ENCODE data around the gene ANKRD28. TPM values are rescaled to one million over a fixed set of nuclear protein-coding genes. Genes with fewer than 3 reads are reported as not detected.

Gene ANKRD28
- total RNA-seq, 4 donors from 2014 or later: 97.1 to 121 (median 105) TPM

DNA sequence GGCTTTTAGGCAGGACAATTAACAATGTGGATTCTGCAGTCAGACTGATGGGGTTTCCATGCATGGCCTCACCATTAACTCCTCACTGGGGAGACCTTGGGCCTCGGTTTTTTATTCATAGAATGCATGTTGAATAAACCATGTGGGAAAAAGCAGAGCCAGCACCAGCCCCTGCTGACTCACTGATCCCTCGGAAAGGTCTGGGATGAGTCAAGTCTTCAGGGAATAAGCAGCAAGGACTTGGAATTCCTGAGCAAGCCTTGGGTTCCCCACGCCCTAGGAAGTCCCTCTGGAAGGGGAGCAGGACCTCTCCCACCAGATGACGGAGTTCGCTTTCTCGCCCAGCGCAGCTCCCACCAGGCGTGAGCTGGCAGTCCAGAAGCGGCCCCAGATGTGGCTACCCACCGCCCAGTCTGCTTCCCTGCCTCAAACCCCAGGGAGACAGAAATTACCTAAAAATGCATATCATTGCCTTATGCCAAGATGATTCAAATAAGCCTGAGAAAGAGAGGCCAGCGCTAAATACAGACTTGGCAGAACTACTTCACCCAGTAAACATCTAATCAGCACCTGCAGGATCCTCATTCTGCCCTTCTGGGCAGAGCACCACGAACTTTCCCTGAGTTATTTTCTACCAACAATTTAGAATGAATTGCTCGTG lies 150.8 kb downstream of the ANKRD28 start:
- TF ChIP-seq POLR2A (IDR thresholded peaks at IDR 0.05): no peak
- TF ChIP-seq, protein P1, sequence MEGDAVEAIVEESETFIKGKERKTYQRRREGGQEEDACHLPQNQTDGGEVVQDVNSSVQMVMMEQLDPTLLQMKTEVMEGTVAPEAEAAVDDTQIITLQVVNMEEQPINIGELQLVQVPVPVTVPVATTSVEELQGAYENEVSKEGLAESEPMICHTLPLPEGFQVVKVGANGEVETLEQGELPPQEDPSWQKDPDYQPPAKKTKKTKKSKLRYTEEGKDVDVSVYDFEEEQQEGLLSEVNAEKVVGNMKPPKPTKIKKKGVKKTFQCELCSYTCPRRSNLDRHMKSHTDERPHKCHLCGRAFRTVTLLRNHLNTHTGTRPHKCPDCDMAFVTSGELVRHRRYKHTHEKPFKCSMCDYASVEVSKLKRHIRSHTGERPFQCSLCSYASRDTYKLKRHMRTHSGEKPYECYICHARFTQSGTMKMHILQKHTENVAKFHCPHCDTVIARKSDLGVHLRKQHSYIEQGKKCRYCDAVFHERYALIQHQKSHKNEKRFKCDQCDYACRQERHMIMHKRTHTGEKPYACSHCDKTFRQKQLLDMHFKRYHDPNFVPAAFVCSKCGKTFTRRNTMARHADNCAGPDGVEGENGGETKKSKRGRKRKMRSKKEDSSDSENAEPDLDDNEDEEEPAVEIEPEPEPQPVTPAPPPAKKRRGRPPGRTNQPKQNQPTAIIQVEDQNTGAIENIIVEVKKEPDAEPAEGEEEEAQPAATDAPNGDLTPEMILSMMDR (IDR thresholded peaks at IDR 0.05 in 4 of 5, conservative IDR thresholded peaks at IDR 0.05 in 1 of 5): no peak
- Histone ChIP-seq H3K27me3 (no peaks in the 10 kb centered on the region), H3K4me1 (peaks cover 25 to 29% of the 10 kb centered on the region in 2 donors), H3K27ac (peak overlapping the region; percentile 74 to 80 (median 78)), H3K4me3 (peak overlapping the region in 1 of 4 donors; percentile 1), H3K9me3 (no peaks in the 10 kb centered on the region), H3K36me3 (peaks cover 0 to 3% of the 10 kb centered on the region in 2 donors)
- ATAC-seq (peak; percentile 71 to 76), DNase-seq (peak; percentile 21 to 62)
- in situ Hi-C loops (cut with MboI; ENCODE audit: low sequenced_read_pairs in 4 of 4): loop anchor here (25.0 kb wide), 2 partner anchors 390 to 590 kb away; no protein-coding TSS in a partner anchor
- intact Hi-C loops (cut with DNase I; ENCODE audit: low total_unique reads): no loop called here

- in situ Hi-C loops (cut with MboI; ENCODE audit: low sequenced_read_pairs in 4 of 4) (loop anchor here (25.0 kb wide), 2 partner anchors 391 to 591 kb away; no protein-coding TSS in a partner anchor), intact Hi-C loops (cut with DNase I; ENCODE audit: low total_unique reads) (no loop called here)
- Histone ChIP-seq H3K27ac (peak overlapping the region; percentile 74 to 80 (median 78)), H3K27me3 (no peaks in the 10 kb centered on the region), H3K36me3 (peaks cover 0 to 3% of the 10 kb centered on the region in 2 donors), H3K9me3 (no peaks in the 10 kb centered on the region), H3K4me1 (peaks cover 30% of the 10 kb centered on the region in 2 donors), H3K4me3 (peak overlapping the region in 1 of 4 donors; percentile 24)
- ATAC-seq: peak; percentile 56 to 70
- DNase-seq: peak in 1 of 2 donors; percentile 63
- TF ChIP-seq, protein P1 (IDR thresholded peaks at IDR 0.05 in 4 of 5, conservative IDR thresholded peaks at IDR 0.05 in 1 of 5): no peak
- no peak for TF ChIP-seq POLR2A (IDR thresholded peaks at IDR 0.05)
Measured at GRCh38 chr3:15645740-15646501, 151.9 kb downstream of the ANKRD28 start.

DNA sequence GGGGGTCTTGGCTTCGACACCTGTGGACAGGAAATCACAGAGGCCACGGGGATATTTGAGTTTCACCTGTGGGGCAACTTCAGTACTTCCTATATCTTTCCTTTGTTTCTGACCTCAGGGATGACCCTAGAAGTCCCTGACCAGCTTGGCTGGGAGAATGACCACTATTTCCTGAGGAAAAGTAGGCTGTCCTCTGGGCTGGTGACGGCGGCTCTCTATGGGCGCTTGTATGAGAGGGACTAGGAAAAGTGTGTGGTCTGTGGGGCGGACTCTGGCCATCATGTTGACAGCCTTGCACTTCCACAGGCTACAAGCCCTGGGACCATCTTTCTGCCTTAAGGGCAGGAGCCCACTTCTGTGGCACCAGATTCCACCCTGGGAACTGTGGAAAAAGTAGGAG lies 152.5 kb downstream of the ANKRD28 start:
- ATAC-seq (no peak), DNase-seq (no peak)
- H3K36me3 ChIP-seq: peaks cover 0 to 3% of the 10 kb centered on the region in 2 donors
- peaks cover 32 to 37% of the 10 kb centered on the region in 2 donors for H3K4me1 ChIP-seq
- H3K27ac ChIP-seq: peak overlapping the region; percentile 74 to 80 (median 78)
- H3K9me3 ChIP-seq: no peaks in the 10 kb centered on the region
- H3K4me3 ChIP-seq: no peak overlapping the region
- in situ Hi-C loops (cut with MboI; ENCODE audit: low sequenced_read_pairs in 4 of 4) (loop anchor here (25.0 kb wide), 2 partner anchors 392 to 592 kb away; no protein-coding TSS in a partner anchor), intact Hi-C loops (cut with DNase I; ENCODE audit: low total_unique reads) (no loop called here)
- no peaks in the 10 kb centered on the region for H3K27me3 ChIP-seq
- TF ChIP-seq POLR2A (IDR thresholded peaks at IDR 0.05): no peak
- TF ChIP-seq, protein P1 (IDR thresholded peaks at IDR 0.05 in 4 of 5, conservative IDR thresholded peaks at IDR 0.05 in 1 of 5): no peak

GRCh38 chr3:15638891-15639262 lies 158.9 kb downstream of the ANKRD28 start:
- ATAC-seq (no peak), DNase-seq (no peak)
- Histone ChIP-seq H3K36me3 (peaks cover 0 to 3% of the 10 kb centered on the region in 2 donors), H3K4me3 (no peak overlapping the region), H3K9me3 (no peaks in the 10 kb centered on the region), H3K27me3 (no peaks in the 10 kb centered on the region), H3K4me1 (peaks cover 56 to 58% of the 10 kb centered on the region in 2 donors), H3K27ac (peak overlapping the region; percentile 77 to 90 (median 84))
- no peak for TF ChIP-seq POLR2A (IDR thresholded peaks at IDR 0.05)
- TF ChIP-seq, protein P1 (IDR thresholded peaks at IDR 0.05 in 4 of 5, conservative IDR thresholded peaks at IDR 0.05 in 1 of 5): no peak
- in situ Hi-C loops (cut with MboI; ENCODE audit: low sequenced_read_pairs in 4 of 4) (loop anchor here (10.0 to 25.0 kb wide), 3 partner anchors 398 to 606 kb away; no protein-coding TSS in a partner anchor), intact Hi-C loops (cut with DNase I; ENCODE audit: low total_unique reads) (loop anchor here (5.0 to 10.0 kb wide), 3 partner anchors 37 to 418 kb away; partner anchors contain the start of genes BTD and HACL1)

Data from gastrocnemius medialis (tissue), 4 donors.